ENCODE results near the gene DUSP22.

Gene DUSP22

GRCh38 chr6:389622-390021 is 97.3 kb downstream of the DUSP22 start:
- Histone ChIP-seq H3K27ac (ENCODE audit: low read length) (peak overlapping the region; percentile 95), H3K4me2 (ENCODE audit: low read length) (peak overlapping the region; percentile 85), H3K79me2 (ENCODE audit: low read length) (peaks cover 48% of the 10 kb centered on the region), H3K4me3 (ENCODE audit: low read length) (peak overlapping the region; percentile 96), H3K36me3 (replicated peaks; ENCODE audit: low read depth, low read length) (peaks cover 30% of the 10 kb centered on the region), H3K27me3 (ENCODE audit: low read depth, low read length) (no peaks in the 10 kb centered on the region), H3K9me3 (ENCODE audit: insufficient read depth, low read length) (no peaks in the 10 kb centered on the region), H4K20me1 (ENCODE audit: insufficient read depth, low read length) (peaks cover 30% of the 10 kb centered on the region), H3K4me1 (ENCODE audit: low read length) (peaks cover 33% of the 10 kb centered on the region), H3K9ac (ENCODE audit: low read length) (peak overlapping the region; percentile 91), H2AFZ (ENCODE audit: low read depth, low read length) (no peak overlapping the region)
- TF ChIP-seq EZH2phosphoT487 (IDR thresholded peaks at IDR 0.05; ENCODE audit: low read depth) (no peak), CTCF (IDR thresholded peaks at IDR 0.05; ENCODE audit: low read depth, low read length) (peak; percentile 44)

DNA sequence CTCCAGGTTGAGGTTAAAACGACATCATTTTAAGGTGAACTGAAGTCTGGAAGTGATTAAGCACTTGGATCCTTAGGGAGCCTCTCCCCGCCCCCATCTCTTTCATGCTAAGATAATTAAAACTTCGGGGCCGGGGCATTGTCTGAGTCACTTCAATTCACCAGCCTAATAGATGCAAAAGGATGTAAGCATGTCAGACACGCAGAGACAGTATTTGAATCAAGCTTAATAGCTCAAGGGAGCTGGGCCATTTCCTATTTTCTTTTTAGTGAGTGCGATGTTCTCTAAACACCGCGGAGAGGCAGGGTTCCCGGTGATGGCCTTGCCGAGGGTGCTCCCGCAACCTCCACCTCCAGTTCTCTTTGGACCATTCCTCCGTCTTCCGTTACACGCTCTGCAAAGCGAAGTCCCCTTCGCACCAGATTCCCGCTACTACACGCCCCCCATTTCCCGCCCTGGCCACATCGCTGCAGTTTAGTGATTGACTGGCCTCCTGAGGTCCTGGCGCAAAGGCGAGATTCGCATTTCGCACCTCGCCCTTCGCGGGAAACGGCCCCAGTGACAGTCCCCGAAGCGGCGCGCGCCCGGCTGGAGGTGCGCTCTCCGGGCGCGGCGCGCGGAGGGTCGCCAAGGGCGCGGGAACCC is 98.7 kb downstream of the DUSP22 start:
- Histone ChIP-seq H3K4me3 (ENCODE audit: low read length) (peak overlapping the region; percentile 96), H3K27me3 (ENCODE audit: low read depth, low read length) (no peaks in the 10 kb centered on the region), H3K36me3 (replicated peaks; ENCODE audit: low read depth, low read length) (peaks cover 44% of the 10 kb centered on the region), H4K20me1 (ENCODE audit: insufficient read depth, low read length) (peaks cover 44% of the 10 kb centered on the region), H3K4me2 (ENCODE audit: low read length) (peak overlapping the region; percentile 85), H3K27ac (ENCODE audit: low read length) (peak overlapping the region; percentile 95), H3K9me3 (ENCODE audit: insufficient read depth, low read length) (no peaks in the 10 kb centered on the region), H3K9ac (ENCODE audit: low read length) (peak overlapping the region; percentile 91), H3K4me1 (ENCODE audit: low read length) (peaks cover 47% of the 10 kb centered on the region), H2AFZ (ENCODE audit: low read depth, low read length) (no peak overlapping the region), H3K79me2 (ENCODE audit: low read length) (peaks cover 63% of the 10 kb centered on the region)
- peak; percentile 12; the same call in 1 of the 2 replicates for TF ChIP-seq CTCF (IDR thresholded peaks at IDR 0.05; ENCODE audit: low read depth, low read length)
- no peak for TF ChIP-seq EZH2phosphoT487 (IDR thresholded peaks at IDR 0.05; ENCODE audit: low read depth)

DNA sequence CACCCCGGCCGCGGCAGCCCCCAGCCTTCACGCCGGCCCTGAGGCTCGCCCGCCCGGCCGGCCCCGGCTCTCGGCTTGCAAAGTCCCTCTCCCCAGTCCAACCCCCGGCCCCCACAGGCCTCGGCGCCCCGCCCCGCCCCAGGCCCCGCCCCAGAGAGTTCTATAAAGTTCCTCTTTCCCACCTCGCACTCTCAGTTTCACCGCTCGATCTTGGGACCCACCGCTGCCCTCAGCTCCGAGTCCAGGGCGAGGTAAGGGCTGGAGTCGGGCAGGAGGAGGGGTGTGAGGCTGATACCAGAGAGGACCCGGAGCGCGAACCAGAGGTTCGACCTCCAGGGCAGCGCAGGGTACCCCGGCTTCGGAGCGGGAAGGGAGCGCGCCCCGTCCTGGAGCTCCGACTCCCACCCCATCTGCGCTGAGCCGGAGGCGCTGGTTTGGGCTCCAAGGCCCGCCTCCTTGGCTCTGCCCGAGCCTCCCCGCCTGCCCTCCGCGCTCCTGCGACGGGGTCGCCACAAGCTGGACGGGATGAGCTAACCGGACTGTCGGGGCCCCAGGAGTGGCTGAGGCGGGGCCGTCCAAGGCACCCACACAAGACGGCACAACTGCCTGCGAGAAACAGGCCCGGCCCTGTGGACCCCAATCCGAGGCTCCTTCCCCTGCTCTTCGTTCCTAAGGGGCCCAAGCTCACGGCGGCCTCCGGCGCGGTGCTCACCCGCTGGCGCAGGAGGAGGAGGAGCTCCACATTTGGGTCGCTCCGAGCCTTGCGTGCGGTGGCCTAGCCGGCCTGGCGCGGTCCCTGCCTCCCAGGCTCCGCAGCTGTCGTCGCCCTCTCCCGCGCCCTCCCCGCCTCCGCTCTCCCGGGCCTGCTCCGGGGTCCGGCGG is 99.5 kb downstream of the DUSP22 start, which contains the start of gene IRF4:
TSS of gene IRF4 (plus strand) at position 194 of the 882 bp plus-strand sequence. CDS start 1,401 bp downstream, outside the sequence.
- TF ChIP-seq EZH2phosphoT487 (IDR thresholded peaks at IDR 0.05; ENCODE audit: low read depth) (no peak), CTCF (IDR thresholded peaks at IDR 0.05; ENCODE audit: low read depth, low read length) (no peak)
- Histone ChIP-seq H3K4me1 (ENCODE audit: low read length) (peaks cover 50% of the 10 kb centered on the region), H3K9ac (ENCODE audit: low read length) (peak within 1 kb of the TSS; percentile 100), H2AFZ (ENCODE audit: low read depth, low read length) (no peak within 1 kb of the TSS), H3K9me3 (ENCODE audit: insufficient read depth, low read length) (no peaks in the 10 kb centered on the region), H3K36me3 (replicated peaks; ENCODE audit: low read depth, low read length) (peaks cover 48% of the 10 kb centered on the region), H3K4me3 (ENCODE audit: low read length) (peak within 1 kb of the TSS; percentile 96), H3K4me2 (ENCODE audit: low read length) (peak within 1 kb of the TSS; percentile 92), H3K27ac (ENCODE audit: low read length) (peak within 1 kb of the TSS; percentile 95), H4K20me1 (ENCODE audit: insufficient read depth, low read length) (peaks cover 49% of the 10 kb centered on the region), H3K27me3 (ENCODE audit: low read depth, low read length) (no peaks in the 10 kb centered on the region), H3K79me2 (ENCODE audit: low read length) (peaks cover 70% of the 10 kb centered on the region)
